Measurements from ENCODE around the gene FBXO8.

DNA sequence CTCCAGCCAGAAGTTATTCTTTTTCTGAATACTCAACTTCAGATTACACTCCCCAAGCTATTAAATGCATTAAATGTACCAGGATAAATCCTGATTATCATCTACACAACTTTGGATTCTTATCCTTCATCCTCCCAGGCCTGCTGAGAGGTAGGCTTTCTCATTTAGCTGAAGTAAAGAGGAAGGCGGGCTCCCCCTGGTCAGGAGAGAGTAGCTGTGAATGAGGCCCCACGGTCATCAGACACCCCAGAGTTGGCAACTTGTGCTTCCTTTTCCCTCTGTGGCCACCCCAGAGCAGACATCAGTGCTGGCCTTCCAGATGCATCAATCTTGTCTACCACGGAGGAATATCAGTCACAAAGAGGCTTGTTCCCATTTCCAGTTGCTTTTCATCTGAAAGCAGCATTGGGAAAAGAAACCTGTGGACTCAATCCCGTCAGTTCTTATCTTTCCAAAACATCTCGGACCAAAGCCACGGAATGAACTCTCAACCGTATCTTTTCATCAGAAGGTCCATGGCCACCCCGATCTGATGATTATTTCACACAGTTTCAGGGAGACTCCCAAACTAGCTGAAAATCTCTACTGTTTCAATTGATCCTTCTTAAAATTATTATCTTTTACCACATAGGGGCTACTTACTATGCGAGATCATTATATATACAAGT, 79.2 kb downstream of the FBXO8 start:
- no peak for TF ChIP-seq POLR2A (IDR thresholded peaks at IDR 0.05)
- TF ChIP-seq, protein P1, sequence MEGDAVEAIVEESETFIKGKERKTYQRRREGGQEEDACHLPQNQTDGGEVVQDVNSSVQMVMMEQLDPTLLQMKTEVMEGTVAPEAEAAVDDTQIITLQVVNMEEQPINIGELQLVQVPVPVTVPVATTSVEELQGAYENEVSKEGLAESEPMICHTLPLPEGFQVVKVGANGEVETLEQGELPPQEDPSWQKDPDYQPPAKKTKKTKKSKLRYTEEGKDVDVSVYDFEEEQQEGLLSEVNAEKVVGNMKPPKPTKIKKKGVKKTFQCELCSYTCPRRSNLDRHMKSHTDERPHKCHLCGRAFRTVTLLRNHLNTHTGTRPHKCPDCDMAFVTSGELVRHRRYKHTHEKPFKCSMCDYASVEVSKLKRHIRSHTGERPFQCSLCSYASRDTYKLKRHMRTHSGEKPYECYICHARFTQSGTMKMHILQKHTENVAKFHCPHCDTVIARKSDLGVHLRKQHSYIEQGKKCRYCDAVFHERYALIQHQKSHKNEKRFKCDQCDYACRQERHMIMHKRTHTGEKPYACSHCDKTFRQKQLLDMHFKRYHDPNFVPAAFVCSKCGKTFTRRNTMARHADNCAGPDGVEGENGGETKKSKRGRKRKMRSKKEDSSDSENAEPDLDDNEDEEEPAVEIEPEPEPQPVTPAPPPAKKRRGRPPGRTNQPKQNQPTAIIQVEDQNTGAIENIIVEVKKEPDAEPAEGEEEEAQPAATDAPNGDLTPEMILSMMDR (IDR thresholded peaks at IDR 0.05 in 8 of 11, conservative IDR thresholded peaks at IDR 0.05 in 3 of 11) = no peak
- TF ChIP-seq POLR2AphosphoS5 (IDR thresholded peaks at IDR 0.05) = no peak

Measured in spleen (tissue), 7 donors.